HG03442 (cell line): Measurements from ENCODE around the gene AK5.

Source experiments
- ATAC-seq: cut with Tn5 transposase; IDR thresholded peaks from one replicate; pipeline ENCODE4 v1.9.1; 2021; ENCODE audit warnings: mild to moderate bottlenecking, moderate library complexity; ENCODE audit not compliant: unreplicated experiment

The AK5 gene, protein sequence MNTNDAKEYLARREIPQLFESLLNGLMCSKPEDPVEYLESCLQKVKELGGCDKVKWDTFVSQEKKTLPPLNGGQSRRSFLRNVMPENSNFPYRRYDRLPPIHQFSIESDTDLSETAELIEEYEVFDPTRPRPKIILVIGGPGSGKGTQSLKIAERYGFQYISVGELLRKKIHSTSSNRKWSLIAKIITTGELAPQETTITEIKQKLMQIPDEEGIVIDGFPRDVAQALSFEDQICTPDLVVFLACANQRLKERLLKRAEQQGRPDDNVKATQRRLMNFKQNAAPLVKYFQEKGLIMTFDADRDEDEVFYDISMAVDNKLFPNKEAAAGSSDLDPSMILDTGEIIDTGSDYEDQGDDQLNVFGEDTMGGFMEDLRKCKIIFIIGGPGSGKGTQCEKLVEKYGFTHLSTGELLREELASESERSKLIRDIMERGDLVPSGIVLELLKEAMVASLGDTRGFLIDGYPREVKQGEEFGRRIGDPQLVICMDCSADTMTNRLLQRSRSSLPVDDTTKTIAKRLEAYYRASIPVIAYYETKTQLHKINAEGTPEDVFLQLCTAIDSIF

GRCh38 chr1:77281491-77282186, at the start of gene AK5:
Gene AK5 (plus strand): TSS chr1:77282019. CDS start chr1:77282314, 295 bp downstream.
- ATAC-seq: peak; percentile 49

DNA sequence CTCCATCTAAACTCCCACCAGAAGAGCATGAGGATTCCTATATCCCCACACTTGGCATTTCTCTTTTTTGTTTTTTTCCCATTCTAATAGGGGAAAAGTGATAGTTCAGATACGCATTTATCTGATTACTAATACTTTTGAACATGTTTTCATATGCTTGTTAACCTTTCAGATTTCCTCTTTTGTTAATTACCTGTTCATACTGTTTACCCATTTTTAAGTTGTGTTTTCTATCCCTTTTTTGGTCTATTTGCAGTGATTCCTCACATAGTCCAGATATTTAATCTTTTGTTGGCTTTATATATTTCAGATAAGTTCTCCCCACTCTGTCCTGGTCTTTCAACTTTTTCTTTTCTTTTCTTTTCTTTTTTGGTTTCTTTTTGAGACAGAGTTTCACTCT, 49.0 kb upstream of the AK5 start:
- ATAC-seq: no peak

GRCh38 chr1:77234096-77234495, 47.7 kb upstream of the AK5 start:
- ATAC-seq: no peak

- no peak for ATAC-seq
Observed at GRCh38 chr1:77234943-77235342, 46.9 kb upstream of the AK5 start.

DNA sequence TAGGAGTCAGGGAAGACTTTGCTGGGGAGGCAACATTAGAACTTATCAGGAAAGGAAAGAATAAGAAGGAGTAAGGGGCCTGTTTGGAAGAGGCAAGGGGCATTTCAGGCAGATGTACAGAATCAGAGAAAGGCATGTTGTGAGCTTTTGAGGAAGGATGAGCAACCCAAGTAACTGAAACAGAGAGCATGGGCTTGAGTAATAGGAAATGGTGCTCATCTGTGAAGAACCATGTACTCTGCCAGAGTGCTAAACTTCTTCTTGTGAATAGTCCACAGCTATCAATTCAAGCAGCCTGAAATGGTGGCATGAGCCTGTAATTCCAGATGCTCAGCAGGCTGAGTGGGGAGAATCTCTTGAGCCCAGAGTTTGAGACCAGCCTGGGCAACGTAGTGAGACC, 43.4 kb upstream of the AK5 start:
- ATAC-seq: no peak

DNA sequence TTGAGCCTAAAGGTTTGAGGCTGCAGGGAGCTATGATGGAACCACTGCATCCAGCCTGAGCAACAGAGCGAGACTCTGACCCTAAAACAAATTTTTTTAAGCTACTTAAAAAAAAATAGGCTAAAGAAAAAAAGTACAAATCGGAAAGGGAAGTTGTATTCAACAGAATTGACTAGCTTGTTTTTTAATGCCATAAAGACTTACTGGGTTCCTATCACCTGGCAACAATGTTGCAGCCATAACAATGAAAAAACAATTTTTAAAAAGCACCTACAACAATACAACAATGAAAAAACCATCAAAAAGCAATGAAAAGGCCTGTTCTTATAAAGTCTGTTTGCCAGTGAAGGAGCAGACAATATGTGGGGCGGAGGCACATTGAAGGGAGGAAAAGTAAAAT, 42.5 kb upstream of the AK5 start:
- no peak for ATAC-seq

GRCh38 chr1:77245830-77246229, 36.0 kb upstream of the AK5 start:
- ATAC-seq: no peak

GRCh38 chr1:77250126-77250525, 31.7 kb upstream of the AK5 start:
- no peak for ATAC-seq

- no peak for ATAC-seq
Observed at GRCh38 chr1:77253211-77253610, 28.6 kb upstream of the AK5 start.

DNA sequence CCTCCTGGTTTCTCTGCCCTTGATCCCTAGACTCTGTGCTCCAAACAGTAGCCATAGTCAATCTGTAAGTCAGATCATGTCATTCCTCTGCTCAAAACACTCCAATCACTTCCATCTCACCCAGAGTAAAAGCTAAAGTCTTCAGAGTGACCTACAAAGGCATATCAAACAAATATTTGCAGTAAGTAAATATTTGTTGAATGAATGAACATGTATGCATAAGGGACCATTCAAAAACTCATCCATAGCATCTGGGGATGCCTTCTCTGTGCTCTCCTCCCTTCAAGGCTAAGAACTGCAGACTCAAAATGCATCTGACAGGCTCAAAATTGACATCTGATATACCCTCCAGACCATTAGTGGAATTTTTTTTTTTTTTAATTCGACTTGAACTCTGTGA, 18.1 kb upstream of the AK5 start:
- ATAC-seq: no peak

DNA sequence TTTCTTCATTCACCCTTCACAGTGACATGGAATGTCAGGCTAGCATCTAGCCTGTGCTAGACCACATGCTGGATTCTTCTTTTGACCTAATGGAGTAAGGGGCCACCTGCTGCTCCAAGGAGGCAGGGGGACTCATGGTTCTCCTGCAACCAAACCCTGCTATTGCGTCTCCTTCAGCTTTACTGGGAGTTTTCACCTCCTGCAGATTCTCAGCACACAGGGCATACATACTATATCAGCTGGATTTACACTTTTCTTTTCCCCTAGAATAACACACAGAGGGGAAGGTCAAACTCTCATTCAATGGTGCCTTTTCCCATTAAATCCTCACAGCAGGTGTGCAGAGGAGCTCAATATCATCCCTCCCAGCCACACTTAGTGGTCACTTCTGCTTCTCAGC, 16.6 kb upstream of the AK5 start:
- ATAC-seq: no peak

- no peak for ATAC-seq
Observed at GRCh38 chr1:77267035-77267434, 14.8 kb upstream of the AK5 start.

DNA sequence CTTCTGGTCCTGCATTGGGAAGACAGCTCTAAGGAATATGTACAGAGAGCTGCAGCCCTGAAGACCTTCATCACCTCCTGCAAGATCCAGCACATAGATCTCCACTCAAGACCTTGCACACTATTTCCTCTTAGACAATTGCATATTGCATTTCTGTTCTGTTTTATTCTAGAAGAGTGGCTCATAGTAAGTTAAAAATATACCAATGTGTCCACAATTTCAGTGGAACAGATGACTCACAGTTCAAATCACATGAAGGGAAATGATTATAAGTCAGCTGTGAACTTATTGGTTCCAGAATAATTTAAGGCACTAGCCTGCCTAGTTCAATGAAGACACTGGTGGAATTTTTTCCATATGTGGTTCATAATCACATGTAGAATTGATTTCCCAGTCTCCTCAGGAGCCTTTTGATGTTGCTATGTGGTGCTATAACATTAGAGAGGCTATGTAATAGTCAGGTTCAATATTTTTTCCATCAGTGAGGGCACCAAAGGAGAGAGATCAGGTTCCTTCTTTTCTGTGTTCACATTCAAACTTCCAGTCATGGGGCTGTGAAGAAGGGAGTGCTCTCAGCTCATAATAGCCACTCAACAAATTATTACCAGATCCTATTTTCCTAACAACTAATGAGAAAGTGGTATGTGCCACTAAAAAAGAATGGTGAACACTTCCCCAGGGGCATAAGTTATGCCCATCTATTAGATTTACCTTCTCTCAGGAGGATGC, 9.8 kb upstream of the AK5 start:
- ATAC-seq: no peak

DNA sequence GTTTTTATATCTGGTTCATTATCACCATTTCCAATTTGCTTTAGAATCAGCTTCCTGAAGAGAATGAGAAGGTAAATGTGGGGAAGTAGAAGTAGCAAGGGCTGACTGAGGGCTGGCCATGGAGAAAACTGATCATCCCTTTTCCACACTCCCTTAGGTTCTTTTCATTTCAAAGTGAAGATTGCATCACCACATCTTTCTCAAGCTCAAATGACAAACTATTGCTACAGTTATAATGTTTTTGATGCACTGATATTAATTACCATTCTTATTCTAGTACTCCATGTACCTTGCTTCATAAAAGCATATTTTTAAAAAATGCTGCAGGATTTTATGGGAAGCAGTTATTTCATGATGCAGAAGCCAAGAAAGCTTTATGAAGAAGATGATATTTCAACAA, 7.9 kb upstream of the AK5 start:
- ATAC-seq: no peak

- ATAC-seq: no peak
Observed at GRCh38 chr1:77275194-77275593, 6.6 kb upstream of the AK5 start.

DNA sequence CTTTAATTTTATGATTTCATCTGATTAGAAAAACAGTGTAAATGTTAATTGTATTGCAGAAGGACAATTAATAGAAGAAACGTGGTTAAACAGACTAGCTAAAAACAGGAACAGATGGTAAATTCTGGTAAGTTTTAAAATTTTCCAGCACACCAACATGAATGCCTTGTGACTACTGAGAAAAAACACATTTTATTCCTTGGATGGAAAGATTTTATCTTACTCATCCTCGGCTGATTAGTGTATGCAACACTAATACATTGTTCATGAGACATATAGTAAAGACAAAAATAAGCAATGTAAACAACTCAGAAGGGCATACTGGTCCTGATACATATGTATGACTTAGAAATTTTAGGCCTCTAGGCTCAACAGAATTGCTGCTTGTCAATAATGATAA, 4.9 kb upstream of the AK5 start:
- no peak for ATAC-seq

GRCh38 chr1:77279929-77280328, 1.9 kb upstream of the AK5 start:
- no peak for ATAC-seq

GRCh38 chr1:77280962-77281361, 857 bp upstream of the AK5 start:
- ATAC-seq: no peak

DNA sequence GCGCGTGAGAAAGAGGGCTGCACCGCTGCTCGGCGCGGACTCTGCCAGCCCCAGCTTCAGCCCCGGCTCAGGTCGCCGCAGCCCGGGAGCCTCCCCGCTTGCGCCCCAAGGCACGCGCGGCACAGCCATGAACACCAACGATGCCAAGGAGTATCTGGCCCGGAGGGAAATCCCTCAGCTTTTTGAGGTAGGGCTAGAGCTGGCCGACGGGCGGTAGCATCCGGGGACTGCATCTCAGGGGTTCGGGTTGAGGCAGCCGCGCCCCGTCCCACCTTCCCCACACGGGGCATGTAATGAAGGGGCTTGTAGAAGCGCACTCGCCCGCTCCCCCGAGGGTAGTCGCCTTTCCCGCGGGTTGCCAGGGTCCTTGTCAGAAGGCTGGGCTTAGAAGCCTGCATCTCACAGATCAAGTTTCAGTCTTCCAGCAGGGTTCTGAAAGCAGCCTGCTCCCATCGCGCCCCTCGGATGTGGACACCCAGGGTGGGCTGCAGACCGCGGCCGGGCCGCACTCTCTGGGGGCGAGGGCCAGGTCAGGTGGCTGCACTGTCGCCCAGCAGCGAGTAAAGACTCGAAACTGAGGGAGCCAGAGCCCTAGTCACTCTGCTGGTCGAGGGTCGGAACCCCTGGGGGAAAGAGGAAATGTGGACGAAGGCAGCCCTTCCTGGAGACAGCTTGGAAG, 507 bp downstream of the AK5 start:
- peak; percentile 34 for ATAC-seq

- ATAC-seq: no peak
Observed at GRCh38 chr1:77282866-77283539, 1.2 kb downstream of the AK5 start.
